GM12873 (cell line): Measurements from ENCODE around the gene ATXN1.

ENCODE experiments used
- CTCF ChIP-seq: IDR thresholded peaks from 2 replicates; pipeline ENCODE4 v1.5.1; 2012; ENCODE audit warnings: low read depth, mild to moderate bottlenecking, moderate library complexity, low read length, control low read depth; ENCODE audit not compliant: insufficient read depth; ENCODE audit errors: missing control alignments

Gene ATXN1

DNA sequence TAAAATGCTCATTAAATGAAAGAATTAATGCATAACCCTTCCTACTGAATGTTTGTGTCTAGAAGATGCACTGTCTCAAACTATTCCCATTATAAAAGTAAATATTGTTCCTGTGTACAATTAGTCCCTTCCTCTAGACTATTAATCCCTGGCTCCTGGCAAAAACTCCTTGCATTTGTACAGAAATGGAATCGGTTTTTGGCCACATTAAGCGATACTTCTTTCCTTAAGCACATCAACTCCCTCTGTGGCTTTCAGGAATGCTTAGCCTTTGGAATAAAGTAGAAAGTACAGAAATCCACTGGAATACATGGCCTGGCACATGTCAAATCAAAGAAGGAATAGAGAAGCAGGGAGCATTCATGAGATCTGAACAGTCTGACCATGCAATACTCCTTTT lies 343.1 kb downstream of the ATXN1 start:
- TF ChIP-seq CTCF: no peak

GRCh38 chr6:16415677-16416076 lies 345.6 kb downstream of the ATXN1 start:
- TF ChIP-seq CTCF: no peak

- no peak for TF ChIP-seq CTCF
These were observed 347.1 kb downstream of the ATXN1 start for GRCh38 chr6:16414205-16414604.

DNA sequence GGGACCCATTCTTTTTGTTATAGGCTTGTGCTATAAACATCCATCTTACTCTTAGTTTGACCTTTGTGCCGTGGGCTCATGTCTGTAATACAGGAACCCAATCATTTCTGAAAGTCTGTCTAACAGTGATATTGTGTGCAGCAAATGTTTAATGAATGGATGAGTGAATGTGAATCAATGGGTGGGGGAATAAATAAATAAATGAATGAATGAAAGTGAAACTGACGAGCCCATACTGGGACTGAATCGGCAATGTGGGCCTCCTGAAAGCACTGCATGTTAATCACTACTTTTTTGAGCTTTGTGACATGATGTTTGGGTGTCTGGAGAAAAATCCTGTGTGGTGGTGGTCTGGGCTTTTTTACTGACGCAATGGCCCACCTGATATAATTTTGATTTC lies 347.9 kb downstream of the ATXN1 start:
- no peak for TF ChIP-seq CTCF

DNA sequence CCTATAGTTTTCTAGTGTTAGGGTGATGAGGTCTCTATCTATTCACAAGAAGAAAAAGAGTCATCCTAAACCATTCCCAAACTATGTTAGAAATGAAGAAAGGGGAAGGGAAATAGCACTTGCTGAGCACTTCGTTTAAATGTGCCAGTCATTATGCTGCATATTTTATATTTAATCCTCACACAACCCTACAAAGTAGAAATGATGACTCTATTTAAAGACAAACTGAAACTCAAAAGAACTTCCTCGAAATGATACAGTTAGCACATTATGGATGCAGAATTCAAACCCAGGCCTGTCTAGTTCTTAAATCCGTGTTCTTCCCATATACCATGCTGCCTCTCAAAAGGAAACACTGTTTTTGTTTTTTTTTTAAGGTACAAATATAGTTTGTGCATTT lies 348.3 kb downstream of the ATXN1 start:
- TF ChIP-seq CTCF: no peak

DNA sequence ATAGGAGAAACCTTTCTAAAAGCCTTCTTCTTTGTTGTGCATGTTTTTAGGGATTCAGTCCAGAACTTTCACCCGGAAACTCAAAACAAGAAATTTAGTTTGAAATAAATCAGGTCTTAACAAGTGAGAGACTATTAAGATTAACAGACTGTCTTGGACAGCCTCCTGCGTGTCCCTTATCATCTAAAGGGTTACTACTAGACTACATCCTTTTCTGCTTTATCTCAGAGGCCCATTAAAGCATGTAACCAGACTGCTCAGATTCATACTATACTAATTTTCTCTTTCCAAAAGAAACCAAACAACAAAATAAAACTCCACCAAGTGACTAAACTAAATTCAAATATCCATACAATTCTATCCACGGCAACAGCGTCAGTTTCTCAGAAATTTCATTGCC lies 349.1 kb downstream of the ATXN1 start:
- no peak for TF ChIP-seq CTCF

DNA sequence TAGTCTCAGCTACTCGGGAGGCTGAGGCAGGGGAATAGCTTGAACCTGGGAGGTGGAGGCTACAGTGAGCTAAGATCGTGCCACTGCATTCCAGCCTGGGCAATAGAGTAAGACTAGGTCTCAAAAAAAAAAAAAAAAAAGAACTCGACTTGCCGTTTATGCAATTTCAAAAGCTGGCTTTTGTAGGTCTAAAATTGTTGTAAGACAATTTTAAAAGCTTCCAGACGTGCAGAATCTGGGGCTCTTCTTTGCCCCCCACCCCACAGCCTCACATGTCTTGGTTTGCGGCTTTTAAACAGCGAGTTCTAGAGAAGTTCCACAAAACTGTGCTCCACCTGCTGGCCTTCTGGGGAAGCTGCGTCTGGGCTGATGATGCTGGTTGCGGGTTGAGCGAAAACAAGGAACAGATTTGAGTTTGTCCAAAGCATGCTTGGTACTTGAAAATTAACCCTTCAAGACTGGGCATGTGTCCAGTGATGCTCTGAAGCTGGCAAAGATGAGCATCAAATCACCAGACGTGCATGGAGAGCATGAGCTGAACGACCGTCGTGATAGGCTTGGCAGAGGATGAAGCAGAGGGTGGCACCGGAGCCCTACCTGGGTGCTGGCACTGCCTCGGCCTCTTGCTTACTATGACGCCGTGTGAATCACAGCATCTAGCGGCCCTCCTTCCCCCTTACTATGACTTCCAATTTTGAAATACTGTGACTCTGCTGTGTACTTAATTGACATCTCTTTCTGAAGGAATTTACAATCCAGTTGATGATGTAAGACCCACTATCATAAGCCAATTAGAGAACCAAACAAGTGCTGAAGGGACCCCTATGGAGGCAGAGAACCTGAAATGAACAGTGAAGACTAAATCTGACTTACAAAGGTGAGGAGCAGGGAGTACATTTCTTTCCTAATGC lies 351.5 kb downstream of the ATXN1 start:
- peak; percentile 81 for TF ChIP-seq CTCF
